ENCODE data around the gene PDE3B.
"Not testable (repeated sequence)": the region's sequence is repeated elsewhere in the genome, so short reads cannot be mapped to it uniquely, and the experiment has no call there.

Gene PDE3B

DNA sequence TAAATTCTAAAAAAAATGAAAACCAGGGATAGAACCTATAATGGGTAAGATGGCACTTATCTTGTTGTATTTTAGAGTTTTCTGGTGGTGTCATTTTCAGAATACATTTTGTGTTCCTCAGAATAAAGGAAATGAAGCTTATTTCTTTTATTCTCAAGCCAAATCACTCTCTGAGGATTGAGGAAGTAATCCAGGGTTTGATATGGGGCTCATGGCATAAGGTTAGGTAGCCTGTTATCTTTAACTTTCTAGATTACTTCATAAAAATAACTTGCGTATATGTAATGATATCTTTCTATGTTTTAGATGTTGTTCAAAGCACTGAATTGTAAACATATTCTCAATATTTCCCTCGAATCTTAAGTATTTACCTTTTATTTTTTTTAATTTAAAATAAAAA, 33.5 kb downstream of the PDE3B start:
- no peak overlapping the region for H3K9ac ChIP-seq (ENCODE audit: insufficient read length, low read depth)
- no peaks in the 10 kb centered on the region for H3K9me3 ChIP-seq (ENCODE audit: insufficient read depth, low read length)
- no peaks in the 10 kb centered on the region for H3K4me1 ChIP-seq (ENCODE audit: insufficient read depth, insufficient read length)
- H3K27me3 ChIP-seq (ENCODE audit: insufficient read depth, insufficient read length), result no peaks in the 10 kb centered on the region
- H3K36me3 ChIP-seq (ENCODE audit: insufficient read depth, insufficient read length, low read length), result no peaks in the 10 kb centered on the region
- no peak for DNase-seq (ENCODE audit: low read depth, low spot score)
- TF ChIP-seq YY1 (IDR thresholded peaks at IDR 0.05; ENCODE audit: insufficient read depth, insufficient read length) (no peak), ZNF274 (IDR thresholded peaks at IDR 0.05; ENCODE audit: low read depth, low read length) (no peak), SUZ12 (IDR thresholded peaks at IDR 0.05; ENCODE audit: extremely low read depth, insufficient read depth, insufficient read length) (no peak)
- no peak overlapping the region for H3K4me3 ChIP-seq (ENCODE audit: insufficient read length, low read depth)

- H3K4me3 ChIP-seq (ENCODE audit: insufficient read length, low read depth), result no peak overlapping the region
- no peaks in the 10 kb centered on the region for H3K36me3 ChIP-seq (ENCODE audit: insufficient read depth, insufficient read length, low read length)
- no peak for DNase-seq (ENCODE audit: low read depth, low spot score)
- H3K9ac ChIP-seq (ENCODE audit: insufficient read length, low read depth), result no peak overlapping the region
- no peaks in the 10 kb centered on the region for H3K4me1 ChIP-seq (ENCODE audit: insufficient read depth, insufficient read length)
- H3K27me3 ChIP-seq (ENCODE audit: insufficient read depth, insufficient read length), result no peaks in the 10 kb centered on the region
- no peak for TF ChIP-seq SUZ12 (IDR thresholded peaks at IDR 0.05; ENCODE audit: extremely low read depth, insufficient read depth, insufficient read length)
- TF ChIP-seq ZNF274 (IDR thresholded peaks at IDR 0.05; ENCODE audit: low read depth, low read length), result no peak
- no peaks in the 10 kb centered on the region for H3K9me3 ChIP-seq (ENCODE audit: insufficient read depth, low read length)
These were observed 34.7 kb downstream of the PDE3B start for GRCh38 chr11:14678350-14678749.

GRCh38 chr11:14679662-14680061, 36.1 kb downstream of the PDE3B start:
- H3K27me3 ChIP-seq (ENCODE audit: insufficient read depth, insufficient read length), result no peaks in the 10 kb centered on the region
- H3K36me3 ChIP-seq (ENCODE audit: insufficient read depth, insufficient read length, low read length), result no peaks in the 10 kb centered on the region
- DNase-seq (ENCODE audit: low read depth, low spot score), result no peak
- TF ChIP-seq SUZ12 (IDR thresholded peaks at IDR 0.05; ENCODE audit: extremely low read depth, insufficient read depth, insufficient read length) (no peak), YY1 (IDR thresholded peaks at IDR 0.05; ENCODE audit: insufficient read depth, insufficient read length) (no peak), ZNF274 (IDR thresholded peaks at IDR 0.05; ENCODE audit: low read depth, low read length) (no peak)
- H3K9ac ChIP-seq (ENCODE audit: insufficient read length, low read depth), result no peak overlapping the region
- H3K9me3 ChIP-seq (ENCODE audit: insufficient read depth, low read length), result no peaks in the 10 kb centered on the region
- no peaks in the 10 kb centered on the region for H3K4me1 ChIP-seq (ENCODE audit: insufficient read depth, insufficient read length)
- no peak overlapping the region for H3K4me3 ChIP-seq (ENCODE audit: insufficient read length, low read depth)

DNA sequence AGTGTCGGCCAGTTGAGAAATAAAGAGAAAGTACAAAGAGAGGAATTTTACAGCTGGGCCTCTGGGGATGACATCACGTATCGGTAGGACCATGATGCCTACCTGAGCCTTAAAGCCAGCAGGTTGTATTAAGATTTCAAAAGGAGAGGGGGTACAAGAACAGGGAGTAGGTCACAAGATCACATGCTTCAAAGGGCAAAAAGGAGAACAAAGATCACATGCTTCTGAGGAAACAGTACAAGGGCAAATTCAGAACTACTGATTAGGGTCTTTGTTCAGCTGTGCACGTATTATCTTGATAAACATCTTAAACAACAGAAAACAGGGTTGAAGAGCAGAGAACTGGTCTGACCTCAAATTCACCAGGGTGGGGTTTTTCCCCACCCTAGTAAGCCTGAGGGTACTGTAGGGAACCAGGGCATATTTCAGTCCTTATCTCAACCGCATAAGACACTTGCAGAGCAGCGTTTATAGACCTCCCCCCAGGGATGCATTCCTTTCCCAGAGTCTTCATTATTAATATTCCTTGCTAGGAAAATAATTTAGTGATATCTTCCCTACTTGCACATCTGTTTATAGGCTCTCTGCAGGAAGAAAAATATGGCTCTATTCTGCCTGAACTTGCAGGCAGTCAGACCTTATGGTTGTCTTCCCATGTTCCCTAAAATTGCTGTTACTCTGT, 40.8 kb downstream of the PDE3B start:
- H3K4me1 ChIP-seq (ENCODE audit: insufficient read depth, insufficient read length); H3K27me3 ChIP-seq (ENCODE audit: insufficient read depth, insufficient read length); DNase-seq (ENCODE audit: low read depth, low spot score): not testable (repeated sequence)

GRCh38 chr11:14687456-14687855, 43.9 kb downstream of the PDE3B start:
- Histone ChIP-seq H3K4me1 (ENCODE audit: insufficient read depth, insufficient read length) (no peaks in the 10 kb centered on the region), H3K9me3 (ENCODE audit: insufficient read depth, low read length) (no peaks in the 10 kb centered on the region), H3K4me3 (ENCODE audit: insufficient read length, low read depth) (no peak overlapping the region), H3K9ac (ENCODE audit: insufficient read length, low read depth) (no peak overlapping the region), H3K27me3 (ENCODE audit: insufficient read depth, insufficient read length) (no peaks in the 10 kb centered on the region), H3K36me3 (ENCODE audit: insufficient read depth, insufficient read length, low read length) (no peaks in the 10 kb centered on the region)
- no peak for TF ChIP-seq YY1 (IDR thresholded peaks at IDR 0.05; ENCODE audit: insufficient read depth, insufficient read length)
- no peak for TF ChIP-seq ZNF274 (IDR thresholded peaks at IDR 0.05; ENCODE audit: low read depth, low read length)
- TF ChIP-seq SUZ12 (IDR thresholded peaks at IDR 0.05; ENCODE audit: extremely low read depth, insufficient read depth, insufficient read length), result no peak
- no peak for DNase-seq (ENCODE audit: low read depth, low spot score)

More for the DNA sequence above, 40.8 kb downstream of the PDE3B start:
- not testable (repeated sequence) for H3K9ac ChIP-seq (ENCODE audit: insufficient read length, low read depth); H3K36me3 ChIP-seq (ENCODE audit: insufficient read depth, insufficient read length, low read length); H3K4me3 ChIP-seq (ENCODE audit: insufficient read length, low read depth); H3K9me3 ChIP-seq (ENCODE audit: insufficient read depth, low read length)

DNA sequence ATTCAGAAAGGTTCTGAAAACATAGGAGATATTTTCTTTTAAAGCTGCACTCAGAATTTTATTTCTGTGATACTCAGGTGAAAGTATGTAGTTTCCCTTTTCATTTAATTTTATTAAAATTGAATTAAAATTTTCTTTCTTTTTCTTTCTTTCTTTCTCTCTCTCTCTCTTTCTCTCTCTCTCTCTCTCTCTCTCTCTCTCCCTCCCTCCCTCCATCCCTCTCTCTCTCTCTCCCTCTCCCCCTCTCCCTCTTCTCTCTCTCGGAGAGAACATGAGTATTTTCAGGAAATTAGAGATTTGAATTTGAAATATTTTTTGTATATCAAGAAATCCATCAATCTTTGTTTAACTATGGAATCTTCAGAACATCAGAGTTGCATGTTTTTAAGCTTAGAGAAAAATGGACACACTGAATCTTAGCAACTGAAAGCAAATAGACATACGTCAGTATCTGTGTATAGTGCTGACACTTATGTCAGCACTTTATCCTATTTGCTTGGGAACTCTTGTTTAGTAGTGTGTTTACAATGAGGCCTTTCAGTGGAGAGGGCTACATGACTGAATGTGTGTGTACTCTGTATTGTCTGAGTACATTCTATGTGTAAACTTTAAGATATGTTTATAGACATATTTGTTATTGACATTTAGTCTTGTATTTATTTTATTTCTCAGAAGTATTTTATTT, 44.5 kb downstream of the PDE3B start:
- Histone ChIP-seq H3K36me3 (ENCODE audit: insufficient read depth, insufficient read length, low read length) (no peaks in the 10 kb centered on the region), H3K9me3 (ENCODE audit: insufficient read depth, low read length) (peaks cover under 1% of the 10 kb centered on the region; the same call in 1 of the 2 replicates), H3K27me3 (ENCODE audit: insufficient read depth, insufficient read length) (no peaks in the 10 kb centered on the region), H3K9ac (ENCODE audit: insufficient read length, low read depth) (no peak overlapping the region), H3K4me3 (ENCODE audit: insufficient read length, low read depth) (no peak overlapping the region), H3K4me1 (ENCODE audit: insufficient read depth, insufficient read length) (no peaks in the 10 kb centered on the region)
- DNase-seq (ENCODE audit: low read depth, low spot score), result no peak
- TF ChIP-seq SUZ12 (IDR thresholded peaks at IDR 0.05; ENCODE audit: extremely low read depth, insufficient read depth, insufficient read length), result no peak

- not testable (repeated sequence) for H3K9me3 ChIP-seq (ENCODE audit: insufficient read depth, low read length); H3K36me3 ChIP-seq (ENCODE audit: insufficient read depth, insufficient read length, low read length); H3K9ac ChIP-seq (ENCODE audit: insufficient read length, low read depth); H3K27me3 ChIP-seq (ENCODE audit: insufficient read depth, insufficient read length); H3K4me1 ChIP-seq (ENCODE audit: insufficient read depth, insufficient read length); DNase-seq (ENCODE audit: low read depth, low spot score); H3K4me3 ChIP-seq (ENCODE audit: insufficient read length, low read depth)
These were observed 52.1 kb downstream of the PDE3B start for GRCh38 chr11:14695656-14696055.

- Histone ChIP-seq H3K36me3 (ENCODE audit: insufficient read depth, insufficient read length, low read length) (no peaks in the 10 kb centered on the region), H3K9ac (ENCODE audit: insufficient read length, low read depth) (no peak overlapping the region)
These were observed 55.2 kb downstream of the PDE3B start for GRCh38 chr11:14698771-14699170.

More at GRCh38 chr11:14698771-14699170, 55.2 kb downstream of the PDE3B start:
- H3K27me3 ChIP-seq (ENCODE audit: insufficient read depth, insufficient read length), result no peaks in the 10 kb centered on the region
- H3K4me1 ChIP-seq (ENCODE audit: insufficient read depth, insufficient read length), result no peaks in the 10 kb centered on the region
- no peak for DNase-seq (ENCODE audit: low read depth, low spot score)
- H3K4me3 ChIP-seq (ENCODE audit: insufficient read length, low read depth), result no peak overlapping the region
- TF ChIP-seq SUZ12 (IDR thresholded peaks at IDR 0.05; ENCODE audit: extremely low read depth, insufficient read depth, insufficient read length) (no peak), ZNF274 (IDR thresholded peaks at IDR 0.05; ENCODE audit: low read depth, low read length) (no peak), YY1 (IDR thresholded peaks at IDR 0.05; ENCODE audit: insufficient read depth, insufficient read length) (no peak)
- peaks cover 12% of the 10 kb centered on the region for H3K9me3 ChIP-seq (ENCODE audit: insufficient read depth, low read length)
